LNCaP clone FGC (cell line): ENCODE data around the gene BCOR.

ENCODE experiments used
- DNase-seq: peaks from one replicate; pipeline ENCODE4 v3.0.0-alpha.2; 2011; ENCODE audit warnings: low read depth
- H3K4me3 ChIP-seq: 2 replicates; pipeline ENCODE4 v1.5.1; 2011; ENCODE audit warnings: mild to moderate bottlenecking, low read depth, low read length, control low read depth
- CTCF ChIP-seq: IDR thresholded peaks from 2 replicates; pipeline ENCODE4 v1.5.1; 2012; ENCODE audit warnings: mild to moderate bottlenecking; ENCODE audit not compliant: control insufficient read depth, insufficient read depth; ENCODE audit errors: extremely low read depth

Gene BCOR

GRCh38 chrX:40106676-40107290 lies 9.0 kb upstream of the BCOR start:
- H3K4me3 ChIP-seq, result peak overlapping the region; percentile 42
- no peak for TF ChIP-seq CTCF
- no peak for DNase-seq

- no peak for DNase-seq
- TF ChIP-seq CTCF, result no peak
- H3K4me3 ChIP-seq, result peak overlapping the region; percentile 59
Measured at GRCh38 chrX:40105835-40106675, 8.3 kb upstream of the BCOR start.

GRCh38 chrX:40104985-40105834 lies 7.5 kb upstream of the BCOR start:
- peak overlapping the region; percentile 59 for H3K4me3 ChIP-seq
- no peak for DNase-seq
- no peak for TF ChIP-seq CTCF

- DNase-seq, result no peak
- H3K4me3 ChIP-seq, result peak overlapping the region; percentile 59
- TF ChIP-seq CTCF, result no peak
Measured at GRCh38 chrX:40104630-40104984, 6.8 kb upstream of the BCOR start.

- no peak for TF ChIP-seq CTCF
- H3K4me3 ChIP-seq, result peak overlapping the region; percentile 59
- no peak for DNase-seq
Measured at GRCh38 chrX:40103565-40104323, 6.0 kb upstream of the BCOR start.
